NOMO-1 (cell line): ENCODE results near the gene RAB35.
A peak's percentile ranks its signal among the peaks of the same experiment; 100 is the strongest.
"Not testable (repeated sequence)": the region's sequence is repeated elsewhere in the genome, so short reads cannot be mapped to it uniquely, and the experiment has no call there.

ENCODE experiments used
- DNase-seq, 2 experiments: peaks; one replicate each; lab custom pipeline; 2025; ENCODE audit not compliant: unreplicated experiment in 2 of 2; lab: John Stamatoyannopoulos, UW

RAB35 gene

GRCh38 chr12:120064054-120064940 lies 52.3 kb downstream of the RAB35 start:
- no peak for DNase-seq

- DNase-seq, result no peak
Observed at GRCh38 chr12:120062976-120063579, 53.5 kb downstream of the RAB35 start.

GRCh38 chr12:120061575-120062214 lies 54.9 kb downstream of the RAB35 start:
- no peak for DNase-seq

- DNase-seq, result no peak
Observed at GRCh38 chr12:120060717-120061116, 55.8 kb downstream of the RAB35 start.

GRCh38 chr12:120060196-120060595 lies 56.4 kb downstream of the RAB35 start:
- DNase-seq, result no peak

- no peak for DNase-seq
Observed at GRCh38 chr12:120056739-120057138, 59.8 kb downstream of the RAB35 start.

GRCh38 chr12:120055231-120056000 lies 61.1 kb downstream of the RAB35 start:
- peak; percentile 23 to 59 for DNase-seq

GRCh38 chr12:120054293-120054692 lies 62.3 kb downstream of the RAB35 start:
- no peak for DNase-seq

- no peak for DNase-seq
Observed at GRCh38 chr12:120051535-120051934, 65.0 kb downstream of the RAB35 start.

- no peak for DNase-seq
Observed at GRCh38 chr12:120049426-120049825, 67.1 kb downstream of the RAB35 start.

GRCh38 chr12:120048263-120048662 lies 68.3 kb downstream of the RAB35 start:
- DNase-seq, result no peak

- no peak for DNase-seq
Observed at GRCh38 chr12:120047072-120047471, 69.5 kb downstream of the RAB35 start.

- not testable (repeated sequence) for DNase-seq
Observed at GRCh38 chr12:120045367-120045766, 71.2 kb downstream of the RAB35 start.
